SK-N-SH treated with all-trans-retinoic acid at 6 μM for 48 hours (cell line): ENCODE data around the gene CTBP2.

Source experiments
- ESRRG ChIP-seq: fragments of 250-450 bp; sonication (Bioruptor Pico); IDR thresholded peaks from 2 replicates; pipeline ENCODE4 v1.6.1; 2021; ENCODE audit warnings: mild to moderate bottlenecking
- TCF4 ChIP-seq: fragments of 250-450 bp; sonication (Bioruptor Pico); IDR thresholded peaks from 2 replicates; pipeline ENCODE4 v1.8.0; 2021; ENCODE audit warnings: mild to moderate bottlenecking, moderate library complexity, borderline replicate concordance
- ZFP3 ChIP-seq: fragments of 250-450 bp; sonication (Bioruptor Pico); IDR thresholded peaks from 2 replicates; pipeline ENCODE4 v1.5.0; 2020; ENCODE audit warnings: mild to moderate bottlenecking, moderate library complexity
- ZFP30 ChIP-seq: fragments of 450-650 bp; formaldehyde crosslinking; IDR thresholded peaks from 2 replicates; pipeline ENCODE4 v1.5.0; 2022; ENCODE audit warnings: mild to moderate bottlenecking, moderate library complexity
- TF ChIP-seq, protein P1 (sequence below): fragments of 250-450 bp; sonication (Bioruptor Pico); IDR thresholded peaks from 2 replicates; pipeline ENCODE4 v1.8.0; 2020; ENCODE audit warnings: mild to moderate bottlenecking, moderate library complexity, borderline replicate concordance

DNA sequence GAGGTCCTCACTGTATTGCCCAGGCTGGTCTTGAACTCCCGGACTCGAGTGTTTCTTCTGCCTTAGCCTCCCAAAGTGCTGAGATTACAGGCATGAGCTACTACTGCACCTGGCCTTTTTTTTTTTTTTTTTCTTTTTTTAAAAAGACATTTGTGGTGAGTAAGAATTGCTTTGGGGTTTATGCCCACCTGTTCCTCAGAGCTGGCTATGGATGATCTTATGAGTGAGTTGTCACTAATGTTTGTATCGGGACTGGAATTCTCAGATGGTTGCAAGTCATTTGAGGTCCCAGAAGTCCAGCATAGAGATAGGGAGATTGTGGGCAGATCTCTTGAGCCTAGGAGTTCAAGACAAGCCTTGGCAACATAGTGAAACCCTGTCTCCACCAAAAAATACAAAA, 183.2 kb downstream of the CTBP2 start:
- TF ChIP-seq ZFP3 (CRISPR knock-in tag) (no peak), ESRRG (CRISPR knock-in tag) (no peak), ZFP30 (CRISPR knock-in tag) (no peak), TCF4 (no peak)
- TF ChIP-seq, protein P1, sequence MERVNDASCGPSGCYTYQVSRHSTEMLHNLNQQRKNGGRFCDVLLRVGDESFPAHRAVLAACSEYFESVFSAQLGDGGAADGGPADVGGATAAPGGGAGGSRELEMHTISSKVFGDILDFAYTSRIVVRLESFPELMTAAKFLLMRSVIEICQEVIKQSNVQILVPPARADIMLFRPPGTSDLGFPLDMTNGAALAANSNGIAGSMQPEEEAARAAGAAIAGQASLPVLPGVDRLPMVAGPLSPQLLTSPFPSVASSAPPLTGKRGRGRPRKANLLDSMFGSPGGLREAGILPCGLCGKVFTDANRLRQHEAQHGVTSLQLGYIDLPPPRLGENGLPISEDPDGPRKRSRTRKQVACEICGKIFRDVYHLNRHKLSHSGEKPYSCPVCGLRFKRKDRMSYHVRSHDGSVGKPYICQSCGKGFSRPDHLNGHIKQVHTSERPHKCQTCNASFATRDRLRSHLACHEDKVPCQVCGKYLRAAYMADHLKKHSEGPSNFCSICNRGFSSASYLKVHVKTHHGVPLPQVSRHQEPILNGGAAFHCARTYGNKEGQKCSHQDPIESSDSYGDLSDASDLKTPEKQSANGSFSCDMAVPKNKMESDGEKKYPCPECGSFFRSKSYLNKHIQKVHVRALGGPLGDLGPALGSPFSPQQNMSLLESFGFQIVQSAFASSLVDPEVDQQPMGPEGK (CRISPR knock-in tag), result no peak
